GM21447 (cell line): ENCODE results near the gene AP2A2.
A peak's percentile ranks its signal among the peaks of the same experiment; 100 is the strongest.

ENCODE experiments used
- ATAC-seq: cut with Tn5 transposase; IDR thresholded peaks from one replicate; pipeline ENCODE4 v1.9.1; 2021; ENCODE audit not compliant: unreplicated experiment

AP2A2 gene

DNA sequence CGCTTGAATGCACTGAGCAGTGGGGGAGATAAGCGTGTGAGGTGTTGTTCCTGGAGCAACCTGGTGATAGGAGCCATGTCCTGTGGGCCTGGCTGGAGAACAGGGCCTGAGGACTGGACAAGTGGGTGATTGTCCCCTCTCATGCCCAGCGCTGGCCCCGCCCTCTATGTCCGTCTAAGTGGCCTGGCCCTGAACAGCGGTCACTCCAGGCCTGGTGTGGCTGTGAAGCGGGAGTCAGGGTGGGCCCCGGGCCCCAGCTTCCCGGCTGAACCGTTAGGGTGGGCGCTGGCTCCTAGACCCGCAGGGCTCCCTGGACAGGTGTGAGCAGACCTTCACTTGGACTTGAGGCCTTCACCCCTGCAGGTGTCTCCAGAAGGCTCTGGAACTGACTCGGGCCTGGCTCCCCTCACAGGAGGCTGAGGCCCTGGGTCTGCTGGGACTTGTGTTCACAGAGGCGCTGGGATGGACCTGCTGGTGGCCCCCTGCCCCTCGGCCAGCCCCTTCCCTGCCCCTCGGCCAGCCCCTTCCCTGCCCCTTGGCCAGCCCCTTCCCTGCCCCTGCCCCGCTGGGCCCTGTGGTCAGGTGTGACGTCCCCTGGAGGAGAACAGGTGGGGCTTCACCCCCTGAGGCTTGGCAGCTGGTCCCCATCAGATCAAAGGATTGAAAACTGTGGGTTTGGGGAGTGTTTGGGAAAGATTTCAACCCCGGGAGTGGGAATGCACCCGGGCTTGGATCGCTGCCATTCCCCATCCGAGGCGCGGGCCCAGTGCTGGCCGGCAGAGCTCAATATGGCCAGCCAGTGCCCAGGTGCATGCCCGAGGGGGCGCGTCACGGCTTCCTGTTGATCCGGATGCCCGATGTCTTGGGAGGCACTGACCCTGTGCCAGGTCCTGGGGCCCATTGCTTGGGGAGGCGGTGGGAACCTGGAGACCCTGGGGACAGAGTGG, 114.1 kb downstream of the AP2A2 start:
- no peak for ATAC-seq

DNA sequence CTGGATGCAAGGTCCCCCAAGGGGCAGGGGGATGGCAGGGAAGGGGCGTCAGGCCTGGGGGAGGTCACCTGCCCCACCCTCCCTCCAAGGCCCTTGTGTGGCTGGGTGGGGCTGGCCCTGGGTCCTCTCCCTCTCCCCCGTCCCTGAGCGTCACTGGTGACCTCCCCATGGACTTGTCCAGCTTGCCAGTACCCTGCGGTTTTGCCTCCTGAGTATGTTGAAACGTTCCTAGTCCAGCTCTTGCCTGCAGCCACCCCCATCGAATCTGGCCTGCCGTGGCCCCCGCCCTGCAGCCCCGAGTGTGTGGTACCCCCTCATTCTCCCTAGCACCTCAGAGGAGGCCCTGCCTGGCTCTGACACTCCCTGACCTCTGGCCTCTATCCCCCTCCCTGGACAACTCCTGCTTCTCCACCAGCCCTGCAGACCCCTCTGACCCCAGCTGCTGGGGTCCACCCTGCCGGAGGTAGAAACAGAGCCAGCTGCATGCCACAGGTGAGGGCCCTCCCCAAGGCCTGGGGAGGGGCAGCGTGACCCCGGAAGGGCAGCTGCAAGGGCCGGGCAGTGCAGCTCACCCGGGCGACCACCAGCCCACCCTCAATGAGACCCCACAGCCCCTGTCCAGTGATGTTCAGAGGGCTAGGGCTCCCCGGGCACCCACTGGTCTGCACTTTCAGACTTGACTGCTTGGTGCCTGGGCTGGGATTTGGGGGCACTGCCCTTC, 114.9 kb downstream of the AP2A2 start:
- no peak for ATAC-seq

DNA sequence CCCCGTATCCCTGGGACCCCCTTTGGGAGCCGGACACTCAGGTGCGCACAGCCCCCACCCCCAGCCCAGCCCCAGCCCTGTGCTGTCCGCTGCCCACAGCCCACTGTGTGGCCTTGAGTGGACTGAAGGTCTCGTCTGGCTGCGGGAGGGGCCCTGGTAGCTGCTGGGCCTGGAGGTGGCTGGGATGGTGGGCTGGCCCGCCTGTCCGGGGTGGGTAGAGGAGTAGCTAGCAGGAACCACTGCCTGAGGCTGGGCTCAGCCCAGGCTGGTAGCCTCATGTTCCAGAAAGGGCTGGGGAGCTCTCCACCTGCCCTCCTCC, 115.4 kb downstream of the AP2A2 start:
- ATAC-seq: no peak

DNA sequence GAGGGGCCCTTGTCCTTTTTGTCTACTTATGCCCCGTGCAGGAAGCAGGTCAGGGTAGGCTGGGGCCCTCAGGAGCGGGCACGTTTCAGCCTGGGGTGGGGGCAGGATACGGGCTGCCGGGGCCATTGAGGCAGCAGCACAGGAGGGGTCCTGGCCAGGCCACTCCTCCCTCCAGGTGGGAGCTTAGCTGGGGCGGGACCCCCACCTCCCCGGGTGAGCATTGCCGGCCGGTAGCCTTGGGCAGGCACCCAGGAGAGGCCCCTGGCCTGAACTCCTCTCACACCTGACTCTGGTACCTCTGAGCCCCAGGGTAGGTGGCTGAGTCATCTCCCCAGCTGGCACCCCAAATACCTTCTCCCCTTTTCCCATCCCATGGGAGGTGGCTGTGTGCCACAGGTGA, 115.8 kb downstream of the AP2A2 start:
- ATAC-seq: no peak

DNA sequence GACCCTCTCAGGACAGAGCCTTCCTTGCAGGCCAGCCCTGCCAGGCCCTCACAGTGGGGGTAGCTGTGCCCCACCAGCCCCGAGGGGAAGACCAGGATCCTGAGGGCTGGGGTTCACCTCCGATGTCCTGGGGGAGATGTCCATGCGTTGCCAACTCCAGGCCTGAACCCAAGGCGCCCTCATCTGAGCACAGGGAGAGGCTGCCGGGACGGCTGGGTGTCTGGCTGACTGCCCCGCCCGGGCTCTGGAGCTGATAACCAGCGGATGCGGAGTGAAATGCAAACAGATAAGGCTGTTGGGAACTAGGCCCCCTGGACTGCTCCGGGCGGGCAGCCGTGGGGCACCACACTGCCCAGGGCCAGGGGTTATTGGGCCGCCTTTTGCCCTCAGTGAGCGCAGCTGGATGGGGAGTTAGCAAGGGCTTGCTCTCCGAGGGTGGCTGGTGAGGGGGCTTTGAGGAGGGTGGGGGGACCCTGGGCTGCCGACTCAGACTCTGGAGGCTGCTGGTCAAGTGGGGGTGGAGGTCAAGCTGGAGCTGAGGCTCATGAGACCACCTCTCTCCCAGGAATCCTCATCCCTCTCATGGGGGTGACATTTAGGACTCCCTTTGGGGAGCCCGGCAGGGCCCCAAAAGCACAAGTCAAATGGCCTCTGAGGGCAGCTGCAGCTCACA, 116.4 kb downstream of the AP2A2 start:
- ATAC-seq: no peak

DNA sequence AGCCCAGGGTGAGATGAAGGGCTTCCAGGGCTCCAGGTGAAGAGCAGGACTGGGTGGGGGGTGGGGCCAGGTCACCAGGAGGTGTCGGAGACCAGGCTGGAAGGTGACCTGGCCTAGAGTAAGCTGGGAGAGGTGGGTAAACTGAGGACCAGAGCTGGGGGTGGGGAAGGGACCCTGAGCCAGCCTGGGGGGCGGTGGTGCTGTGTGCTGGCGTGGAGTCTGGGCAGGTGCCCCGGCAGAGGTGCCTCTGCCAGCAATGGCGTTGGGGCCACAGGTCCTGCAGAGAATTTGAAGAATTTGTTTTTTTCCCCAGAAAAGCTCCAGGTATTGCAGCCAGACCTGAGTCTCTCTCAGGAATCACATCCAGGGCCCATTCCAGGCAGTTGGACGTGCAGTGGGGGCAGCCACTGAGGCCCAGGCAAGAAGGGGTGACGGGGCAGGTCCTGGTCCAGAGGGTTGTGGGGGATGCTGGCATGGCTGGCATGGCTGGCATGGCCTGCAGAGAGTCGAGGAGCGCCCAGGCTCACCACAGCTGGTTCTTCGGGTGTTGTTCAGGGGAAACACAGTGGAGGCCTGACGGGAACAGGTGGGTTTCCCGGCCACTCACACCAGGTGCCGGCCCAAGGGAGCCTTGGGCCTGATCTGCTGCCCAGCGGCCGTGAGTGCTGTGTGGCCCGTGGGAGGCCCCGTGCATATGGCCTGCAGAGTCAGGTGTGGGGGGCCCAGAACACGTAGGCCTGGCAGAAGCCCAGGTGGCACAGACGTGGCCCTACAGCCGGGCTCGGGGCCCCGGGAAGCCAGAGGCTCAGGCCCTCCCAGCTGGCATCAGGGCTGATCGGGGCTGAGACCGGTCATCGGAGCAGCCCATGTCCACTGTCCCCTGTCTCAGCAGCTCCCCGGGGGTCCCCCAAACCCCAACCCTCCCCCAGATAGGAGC, 117.2 kb downstream of the AP2A2 start:
- no peak for ATAC-seq

DNA sequence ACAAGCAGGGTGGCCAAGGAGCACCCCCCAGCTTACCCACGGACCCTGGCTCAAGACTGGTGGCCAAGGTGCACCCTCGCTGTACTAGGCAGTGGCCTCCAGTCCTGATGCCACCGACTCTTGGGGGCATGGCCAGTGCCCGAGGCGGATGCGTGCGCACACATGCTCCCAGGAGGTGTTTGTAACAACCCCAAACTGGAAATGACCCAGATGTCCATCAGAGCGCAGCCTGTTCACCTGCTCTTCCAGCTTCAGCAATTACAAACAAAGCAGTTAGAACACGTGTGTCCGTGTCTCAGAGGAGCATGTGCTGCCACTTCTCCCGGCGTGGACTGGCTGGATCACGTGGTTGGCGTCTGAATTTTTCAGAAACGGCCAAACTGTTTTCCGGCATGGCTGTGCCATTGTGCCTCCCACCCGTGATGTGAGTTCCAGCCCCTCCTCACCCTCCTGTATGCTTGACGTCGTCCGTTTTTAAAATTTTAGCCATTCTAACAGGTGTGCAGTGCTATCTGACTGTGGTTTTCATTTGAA, 118.0 kb downstream of the AP2A2 start:
- no peak for ATAC-seq

DNA sequence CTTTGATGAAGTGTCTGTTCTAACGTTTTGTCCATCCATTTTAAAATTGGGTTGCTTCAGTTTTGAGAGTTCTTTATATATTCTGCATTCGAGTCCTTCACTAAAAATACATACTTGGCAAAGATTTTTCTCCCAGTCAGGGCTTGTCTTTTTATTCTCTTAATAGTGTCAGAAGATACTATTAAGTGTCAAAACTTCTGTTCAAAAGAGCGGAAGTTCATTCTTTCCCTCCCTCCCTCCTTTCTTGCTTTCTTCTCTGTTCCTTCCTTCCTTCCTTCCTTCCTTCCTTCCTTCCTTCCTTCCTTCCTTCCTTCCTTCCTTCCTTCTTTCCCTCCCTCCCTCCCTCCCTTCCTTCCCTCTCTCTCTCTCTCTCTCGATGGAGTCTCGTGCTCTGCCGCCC, 118.5 kb downstream of the AP2A2 start:
- no peak for ATAC-seq

DNA sequence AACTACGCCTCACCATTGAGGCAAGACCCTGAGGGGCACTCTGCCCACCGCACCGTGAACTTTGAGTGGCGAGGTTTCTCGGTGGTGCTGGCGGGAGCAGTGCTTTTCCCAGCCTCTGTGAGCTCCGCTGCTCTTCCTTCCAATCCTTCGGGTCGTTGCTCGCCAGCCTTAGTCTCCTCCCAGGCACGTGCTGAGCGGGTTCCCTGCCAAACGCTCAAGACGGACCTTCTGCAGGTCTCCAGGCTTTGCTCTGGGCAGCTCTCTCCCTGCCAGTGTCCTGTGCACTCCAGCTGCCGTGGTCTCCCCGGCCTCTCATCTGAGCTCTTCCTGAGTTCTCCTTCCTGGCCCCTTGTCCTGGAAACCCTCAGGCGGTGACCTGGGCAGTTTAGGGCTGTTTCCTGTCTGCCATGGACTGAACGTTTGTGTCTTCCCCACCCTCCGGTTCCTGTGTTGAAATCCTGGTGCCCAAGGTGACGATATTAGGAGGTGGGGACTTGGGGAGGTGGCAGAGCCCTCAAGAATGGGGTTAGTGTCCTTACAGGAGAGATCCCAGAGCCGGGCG, 122.0 kb downstream of the AP2A2 start:
- no peak for ATAC-seq

DNA sequence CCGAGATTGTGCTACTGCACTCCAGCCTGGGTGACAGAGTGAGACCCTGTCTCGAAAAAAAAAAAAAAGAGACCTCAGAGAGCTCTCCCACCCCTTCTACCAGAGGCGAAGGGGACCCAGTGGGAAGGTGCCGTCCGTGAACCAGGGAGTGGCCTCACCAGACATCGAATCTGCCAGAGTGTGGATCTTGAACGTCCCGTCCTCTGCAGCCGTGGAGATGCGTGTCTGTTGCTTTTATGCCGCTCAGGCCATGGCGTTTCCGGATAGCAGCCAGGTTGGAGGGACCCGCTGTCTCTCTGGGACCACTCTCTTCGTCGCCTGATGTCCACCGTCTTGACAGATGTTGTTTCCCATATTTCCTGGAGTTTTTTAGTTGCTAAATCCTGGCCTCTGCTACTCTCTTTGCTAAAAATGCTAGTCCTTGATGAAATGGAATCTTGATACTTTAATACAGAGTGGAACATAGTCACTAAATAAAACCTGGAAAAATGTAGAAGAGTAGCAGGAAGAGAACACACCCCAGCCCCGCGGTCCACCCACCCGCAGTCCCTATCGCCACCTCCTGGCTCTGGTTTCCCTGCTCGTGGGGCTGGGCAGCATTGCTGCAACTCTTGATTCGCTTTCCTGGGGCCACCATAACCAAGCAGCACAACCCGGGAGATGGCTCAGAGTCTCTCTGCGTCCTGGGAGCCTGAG, 122.9 kb downstream of the AP2A2 start:
- no peak for ATAC-seq

DNA sequence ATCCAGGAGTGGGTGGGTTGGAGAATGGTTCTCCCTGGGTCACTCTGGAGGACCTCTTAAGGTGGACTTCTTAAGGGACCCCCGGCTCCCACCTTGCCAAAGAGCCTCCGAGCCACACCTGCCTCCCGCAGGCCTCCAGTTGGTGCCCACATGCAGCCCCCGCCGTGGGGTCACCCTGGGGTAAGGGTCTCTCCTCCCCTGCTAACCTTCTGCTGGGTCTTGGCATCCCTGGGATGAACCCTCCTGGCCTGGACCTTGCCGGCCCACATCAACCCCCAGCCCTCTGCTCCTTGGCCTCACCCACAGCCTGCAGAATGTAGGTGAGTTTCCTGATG, 123.4 kb downstream of the AP2A2 start:
- ATAC-seq: no peak

DNA sequence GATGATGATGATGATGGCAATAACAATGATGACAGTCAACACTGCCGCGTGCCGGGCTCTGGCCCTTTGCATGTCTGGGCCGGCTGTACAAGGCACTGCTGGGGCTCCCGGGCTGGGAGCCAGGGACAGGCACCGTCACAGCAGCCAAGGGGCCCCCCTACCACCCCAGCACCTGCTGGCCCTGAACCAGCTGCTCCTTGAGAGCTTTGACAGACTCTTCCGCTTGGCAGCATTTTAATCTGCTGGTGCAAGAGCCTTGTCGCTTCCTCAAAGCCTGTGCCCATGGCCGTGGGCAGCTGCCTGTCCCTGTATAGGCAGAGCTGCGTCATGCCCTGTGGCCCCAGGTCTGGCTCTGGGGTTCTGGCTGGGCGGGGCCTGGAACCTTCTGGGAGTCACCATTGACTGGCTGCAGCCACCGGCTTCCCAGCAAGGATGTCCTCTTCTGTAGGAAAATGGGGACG, 123.8 kb downstream of the AP2A2 start:
- no peak for ATAC-seq

DNA sequence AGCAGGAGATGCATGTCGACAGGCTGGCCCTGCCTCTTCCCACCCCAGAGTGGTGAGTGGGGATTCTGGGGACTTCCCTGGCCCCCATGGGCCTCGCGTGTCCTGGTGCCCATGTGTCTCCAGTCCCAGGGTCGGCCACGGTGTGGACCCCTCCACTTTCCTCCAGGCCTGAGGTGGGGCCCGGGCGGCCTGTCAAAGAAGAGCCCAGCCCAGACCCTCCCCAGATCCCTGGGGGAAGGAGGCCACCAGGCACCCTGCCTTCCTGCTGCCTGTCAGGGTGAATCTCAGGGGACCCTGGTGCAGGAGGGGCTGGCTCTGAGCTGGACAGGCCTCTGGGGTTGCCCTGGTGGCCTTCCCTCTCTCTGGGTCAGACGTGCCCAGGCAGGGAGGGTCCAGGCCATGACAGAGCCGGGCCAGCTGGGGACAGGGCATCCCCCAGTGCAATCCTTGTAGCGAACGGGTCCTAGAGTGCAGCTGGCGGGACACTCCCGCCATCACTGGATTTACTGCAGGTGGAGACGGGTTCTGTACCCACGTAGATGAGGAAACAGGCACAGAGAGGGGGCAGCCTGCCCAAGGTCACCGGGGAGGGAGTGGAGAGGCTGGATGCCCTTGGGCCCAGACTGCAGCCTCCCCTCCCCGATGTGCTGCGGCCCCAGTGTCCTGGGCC, 124.4 kb downstream of the AP2A2 start:
- ATAC-seq: no peak

DNA sequence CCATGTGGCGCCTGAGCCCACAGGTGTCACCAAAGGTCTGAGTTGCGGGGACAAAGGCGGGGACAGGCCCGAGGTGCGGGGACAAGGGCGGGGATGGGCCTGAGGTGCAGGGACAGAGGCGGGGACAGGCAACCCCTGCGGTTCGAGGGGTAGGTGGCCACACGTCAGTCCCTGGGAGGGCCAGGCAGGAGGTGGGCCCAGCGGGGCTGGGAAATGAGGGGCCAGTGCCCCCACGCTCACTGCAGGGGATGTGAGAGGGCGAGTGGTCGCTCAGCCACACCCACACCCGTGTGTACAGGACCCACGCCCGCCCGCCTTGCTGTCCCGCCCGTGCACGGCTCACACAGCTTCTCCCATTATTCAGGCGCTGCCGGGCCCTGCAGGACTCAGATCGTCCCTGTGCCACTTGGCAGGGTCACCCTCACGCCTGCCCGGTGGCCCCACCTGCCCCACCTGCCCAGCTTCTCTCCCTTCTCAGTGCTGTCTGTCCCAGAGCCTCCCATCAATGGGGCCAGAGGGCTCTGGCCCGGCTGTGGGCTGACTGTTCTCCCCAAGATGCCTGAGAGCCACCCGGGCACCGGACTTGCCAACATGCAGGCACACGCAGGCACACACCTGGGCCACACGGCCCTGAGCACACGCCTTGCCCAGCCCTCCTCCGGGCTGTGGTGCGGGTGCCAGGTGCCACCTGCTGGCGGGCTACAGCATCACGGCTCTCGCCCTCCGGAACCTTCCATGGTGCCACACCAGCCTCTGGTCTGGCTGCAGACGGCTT, 125.1 kb downstream of the AP2A2 start:
- peak; percentile 66 for ATAC-seq

DNA sequence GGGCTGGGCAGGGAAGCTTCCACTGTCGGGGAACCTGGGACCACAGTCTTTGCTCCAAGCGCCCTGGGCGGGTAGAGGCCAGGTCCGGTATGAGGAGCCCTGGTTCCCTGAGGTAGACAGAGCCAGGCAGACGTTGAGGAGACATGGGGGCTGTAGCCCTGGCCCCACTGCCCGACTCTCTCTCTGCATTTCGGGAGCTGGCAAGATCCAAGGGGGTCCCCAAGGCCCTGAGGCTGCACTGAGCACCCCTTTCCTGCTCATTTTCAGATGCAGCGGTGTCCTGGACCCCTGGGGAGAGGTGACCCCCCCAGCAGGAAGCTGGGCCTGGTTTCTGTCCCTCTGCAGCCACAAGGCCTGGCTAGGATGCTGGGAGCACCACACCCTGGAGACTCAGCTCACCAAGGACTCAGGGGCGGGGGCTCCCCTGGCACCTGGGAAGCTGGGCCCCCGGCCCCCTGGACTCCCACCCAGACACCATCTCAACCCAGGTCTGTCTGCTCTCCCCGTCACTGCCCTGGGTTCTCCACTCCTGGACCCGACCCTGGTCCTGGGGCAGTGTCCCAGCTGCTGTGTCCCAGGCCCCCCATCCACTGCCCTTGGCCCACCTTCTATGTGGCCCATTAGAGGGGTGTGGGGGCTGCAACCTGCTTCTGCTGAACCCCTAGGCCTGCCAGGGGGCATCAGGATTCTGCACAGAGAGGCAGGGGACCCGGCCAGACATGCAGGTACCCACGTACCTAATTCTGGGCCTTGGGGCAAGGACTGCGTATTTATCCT, 125.9 kb downstream of the AP2A2 start:
- no peak for ATAC-seq

DNA sequence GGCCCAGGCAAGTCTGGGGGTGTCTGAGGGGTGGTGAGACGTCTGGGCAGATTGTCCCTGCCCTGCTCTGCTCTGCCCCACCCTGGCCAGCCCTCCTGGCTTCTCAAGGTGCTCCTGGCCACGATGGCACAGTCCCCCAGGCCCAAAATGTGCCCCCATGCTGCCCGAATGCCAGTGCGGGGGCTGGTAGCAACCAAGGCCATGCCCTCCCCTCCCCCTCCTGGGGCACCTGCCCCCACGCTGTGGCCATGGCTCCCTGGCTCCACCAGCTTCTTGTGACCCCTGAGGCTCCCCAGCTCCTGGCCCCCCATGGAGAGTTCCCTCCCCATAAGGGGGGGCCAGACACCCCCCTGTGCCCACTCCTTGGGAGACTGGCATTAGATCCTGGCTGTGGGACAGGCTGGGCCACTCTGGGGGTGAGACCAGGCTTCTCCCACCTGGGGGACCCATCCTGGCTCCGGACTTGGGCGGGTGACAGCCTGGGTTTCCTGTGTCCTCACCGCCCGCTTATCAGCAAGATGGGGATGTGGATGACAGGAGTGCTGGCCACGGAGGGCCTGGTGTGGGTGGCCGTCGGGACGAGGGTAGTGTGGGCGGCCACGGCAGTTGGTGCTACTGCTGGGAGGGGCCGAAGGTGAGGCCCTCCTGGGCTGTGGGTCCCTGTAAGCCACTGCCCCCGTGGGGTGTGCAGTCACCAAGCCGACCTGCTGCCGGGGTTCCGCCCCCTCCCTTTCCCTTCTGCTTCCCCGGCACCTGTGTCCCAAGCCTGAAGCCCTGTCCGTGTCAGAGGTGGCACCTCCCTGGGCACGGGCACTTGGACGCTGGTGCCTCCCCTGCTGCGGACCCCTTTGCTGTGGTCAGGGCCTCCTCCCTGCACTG, 126.7 kb downstream of the AP2A2 start:
- ATAC-seq: no peak
